ENCODE data around the gene CFAP251.
A peak's percentile ranks its signal among the peaks of the same experiment; 100 is the strongest.

The CFAP251 gene

GRCh38 chr12:122023339-122024131, 105.1 kb downstream of the CFAP251 start:
- Histone ChIP-seq H3K4me1 (ENCODE audit: control insufficient read depth, low read depth, low read length) (no peaks in the 10 kb centered on the region), H3K79me2 (ENCODE audit: control insufficient read depth, insufficient read depth, low read length) (peaks cover 24% of the 10 kb centered on the region), H2BK120ac (ENCODE audit: low read depth, low read length) (no peak overlapping the region), H3K27ac (ENCODE audit: low read depth, low read length) (no peak overlapping the region), H3K9ac (ENCODE audit: low read length) (peak overlapping the region; percentile 86), H3K27me3 (ENCODE audit: insufficient read depth, low read length, poor library complexity) (peaks cover 5% of the 10 kb centered on the region), H2BK15ac (replicated peaks; ENCODE audit: low read depth) (no peak overlapping the region), H3K18ac (ENCODE audit: low read length) (peak overlapping the region; percentile 96), H3K4ac (ENCODE audit: low read depth, low read length) (no peak overlapping the region), H3K36me3 (ENCODE audit: control insufficient read depth, insufficient read depth, low read length) (no peaks in the 10 kb centered on the region), H3K4me3 (ENCODE audit: low read length) (peak overlapping the region; percentile 47), H2AK5ac (ENCODE audit: low read length) (no peak overlapping the region), H3K56ac (ENCODE audit: low read length) (peak overlapping the region; percentile 92), H3K23ac (ENCODE audit: low read length) (no peak overlapping the region), H2BK5ac (ENCODE audit: low read length) (no peak overlapping the region), H4K8ac (ENCODE audit: low read depth, low read length) (no peak overlapping the region), H3K4me2 (ENCODE audit: low read length) (peak overlapping the region; percentile 70), H3K79me1 (ENCODE audit: low read length) (peaks cover 10% of the 10 kb centered on the region), H4K5ac (ENCODE audit: low read length) (no peak overlapping the region)
- DNase-seq = peak; percentile 35
- WGBS (ENCODE audit: extremely low coverage, insufficient coverage, low lambda C conversion rate) = no CpG with 5 or more reads among the region's 43 CpGs

GRCh38 chr12:122024132-122024785, 105.9 kb downstream of the CFAP251 start:
- Histone ChIP-seq H3K4me1 (ENCODE audit: control insufficient read depth, low read depth, low read length) (no peaks in the 10 kb centered on the region), H3K23ac (ENCODE audit: low read length) (no peak overlapping the region), H2BK120ac (ENCODE audit: low read depth, low read length) (no peak overlapping the region), H2BK5ac (ENCODE audit: low read length) (no peak overlapping the region), H3K36me3 (ENCODE audit: control insufficient read depth, insufficient read depth, low read length) (no peaks in the 10 kb centered on the region), H3K9ac (ENCODE audit: low read length) (peak overlapping the region; percentile 23), H3K79me1 (ENCODE audit: low read length) (peaks cover 15% of the 10 kb centered on the region), H3K4me3 (ENCODE audit: low read length) (no peak overlapping the region), H2BK15ac (replicated peaks; ENCODE audit: low read depth) (no peak overlapping the region), H3K4me2 (ENCODE audit: low read length) (no peak overlapping the region), H4K5ac (ENCODE audit: low read length) (no peak overlapping the region), H2AK5ac (ENCODE audit: low read length) (no peak overlapping the region), H3K27me3 (ENCODE audit: insufficient read depth, low read length, poor library complexity) (peaks cover 5% of the 10 kb centered on the region), H3K56ac (ENCODE audit: low read length) (no peak overlapping the region), H4K8ac (ENCODE audit: low read depth, low read length) (no peak overlapping the region), H3K79me2 (ENCODE audit: control insufficient read depth, insufficient read depth, low read length) (peaks cover 28% of the 10 kb centered on the region), H3K4ac (ENCODE audit: low read depth, low read length) (no peak overlapping the region), H3K18ac (ENCODE audit: low read length) (no peak overlapping the region), H3K27ac (ENCODE audit: low read depth, low read length) (no peak overlapping the region)
- no CpG with 5 or more reads among the region's 16 CpGs for WGBS (ENCODE audit: extremely low coverage, insufficient coverage, low lambda C conversion rate)
- no peak for DNase-seq

- Histone ChIP-seq H2BK15ac (replicated peaks; ENCODE audit: low read depth) (no peak overlapping the region), H4K8ac (ENCODE audit: low read depth, low read length) (no peak overlapping the region), H2BK5ac (ENCODE audit: low read length) (no peak overlapping the region), H3K56ac (ENCODE audit: low read length) (peak overlapping the region; percentile 5), H3K4me1 (ENCODE audit: control insufficient read depth, low read depth, low read length) (no peaks in the 10 kb centered on the region), H4K5ac (ENCODE audit: low read length) (no peak overlapping the region), H2BK120ac (ENCODE audit: low read depth, low read length) (no peak overlapping the region), H3K4me2 (ENCODE audit: low read length) (no peak overlapping the region), H3K4me3 (ENCODE audit: low read length) (no peak overlapping the region), H3K18ac (ENCODE audit: low read length) (no peak overlapping the region), H2AK5ac (ENCODE audit: low read length) (no peak overlapping the region), H3K27me3 (ENCODE audit: insufficient read depth, low read length, poor library complexity) (no peaks in the 10 kb centered on the region), H3K4ac (ENCODE audit: low read depth, low read length) (no peak overlapping the region), H3K23ac (ENCODE audit: low read length) (peak overlapping the region; percentile 80), H3K79me2 (ENCODE audit: control insufficient read depth, insufficient read depth, low read length) (peaks cover 30% of the 10 kb centered on the region), H3K36me3 (ENCODE audit: control insufficient read depth, insufficient read depth, low read length) (no peaks in the 10 kb centered on the region), H3K79me1 (ENCODE audit: low read length) (peaks cover 20% of the 10 kb centered on the region), H3K27ac (ENCODE audit: low read depth, low read length) (no peak overlapping the region), H3K9ac (ENCODE audit: low read length) (no peak overlapping the region)
- WGBS (ENCODE audit: extremely low coverage, insufficient coverage, low lambda C conversion rate) = no CpG with 5 or more reads among the region's 7 CpGs
- DNase-seq = no peak
Measured at GRCh38 chr12:122026706-122027333, 108.4 kb downstream of the CFAP251 start.

- no peak for DNase-seq
Measured at GRCh38 chr12:122028165-122028904, 109.9 kb downstream of the CFAP251 start.

GRCh38 chr12:122028905-122029560, 110.6 kb downstream of the CFAP251 start:
- peak overlapping the region; percentile 56 for H3K23ac ChIP-seq (ENCODE audit: low read length)
- no peak overlapping the region for H3K9ac ChIP-seq (ENCODE audit: low read length)
- peaks cover 21% of the 10 kb centered on the region for H3K79me1 ChIP-seq (ENCODE audit: low read length)
- H2BK120ac ChIP-seq (ENCODE audit: low read depth, low read length) = no peak overlapping the region
- H3K4me1 ChIP-seq (ENCODE audit: control insufficient read depth, low read depth, low read length) = no peaks in the 10 kb centered on the region
- no peak overlapping the region for H2BK5ac ChIP-seq (ENCODE audit: low read length)
- no peak for DNase-seq
- H3K27me3 ChIP-seq (ENCODE audit: insufficient read depth, low read length, poor library complexity) = no peaks in the 10 kb centered on the region
- H3K27ac ChIP-seq (ENCODE audit: low read depth, low read length) = no peak overlapping the region
- H4K8ac ChIP-seq (ENCODE audit: low read depth, low read length) = no peak overlapping the region
- no peak overlapping the region for H3K4me2 ChIP-seq (ENCODE audit: low read length)
- no peak overlapping the region for H3K56ac ChIP-seq (ENCODE audit: low read length)
- H2BK15ac ChIP-seq (replicated peaks; ENCODE audit: low read depth) = no peak overlapping the region
- H3K79me2 ChIP-seq (ENCODE audit: control insufficient read depth, insufficient read depth, low read length) = peaks cover 26% of the 10 kb centered on the region
- no peak overlapping the region for H4K5ac ChIP-seq (ENCODE audit: low read length)
- no CpG with 5 or more reads among the region's 23 CpGs for WGBS (ENCODE audit: extremely low coverage, insufficient coverage, low lambda C conversion rate)
- H2AK5ac ChIP-seq (ENCODE audit: low read length) = no peak overlapping the region
- H3K18ac ChIP-seq (ENCODE audit: low read length) = no peak overlapping the region
- H3K4ac ChIP-seq (ENCODE audit: low read depth, low read length) = no peak overlapping the region
- no peak overlapping the region for H3K4me3 ChIP-seq (ENCODE audit: low read length)
- no peaks in the 10 kb centered on the region for H3K36me3 ChIP-seq (ENCODE audit: control insufficient read depth, insufficient read depth, low read length)

More at GRCh38 chr12:122028165-122028904, 109.9 kb downstream of the CFAP251 start:
- Histone ChIP-seq H3K18ac (ENCODE audit: low read length) (no peak overlapping the region), H2BK15ac (replicated peaks; ENCODE audit: low read depth) (no peak overlapping the region), H3K4me3 (ENCODE audit: low read length) (no peak overlapping the region), H3K27me3 (ENCODE audit: insufficient read depth, low read length, poor library complexity) (no peaks in the 10 kb centered on the region), H3K56ac (ENCODE audit: low read length) (no peak overlapping the region), H3K27ac (ENCODE audit: low read depth, low read length) (no peak overlapping the region), H3K23ac (ENCODE audit: low read length) (no peak overlapping the region), H3K4me1 (ENCODE audit: control insufficient read depth, low read depth, low read length) (no peaks in the 10 kb centered on the region), H2BK120ac (ENCODE audit: low read depth, low read length) (no peak overlapping the region), H2AK5ac (ENCODE audit: low read length) (no peak overlapping the region), H4K8ac (ENCODE audit: low read depth, low read length) (no peak overlapping the region), H3K4ac (ENCODE audit: low read depth, low read length) (no peak overlapping the region), H4K5ac (ENCODE audit: low read length) (no peak overlapping the region), H3K4me2 (ENCODE audit: low read length) (no peak overlapping the region), H3K36me3 (ENCODE audit: control insufficient read depth, insufficient read depth, low read length) (no peaks in the 10 kb centered on the region), H3K9ac (ENCODE audit: low read length) (no peak overlapping the region), H3K79me2 (ENCODE audit: control insufficient read depth, insufficient read depth, low read length) (peaks cover 30% of the 10 kb centered on the region), H2BK5ac (ENCODE audit: low read length) (no peak overlapping the region), H3K79me1 (ENCODE audit: low read length) (peaks cover 21% of the 10 kb centered on the region)
- WGBS (ENCODE audit: extremely low coverage, insufficient coverage, low lambda C conversion rate) = no CpG with 5 or more reads among the region's 12 CpGs

Data from mesendoderm (in vitro differentiated cells).